HG03066 (cell line): ENCODE data around the gene MDGA2.
"Not testable (repeated sequence)": the region's sequence is repeated elsewhere in the genome, so short reads cannot be mapped to it uniquely, and the experiment has no call there.

Experiments used
- ATAC-seq: cut with Tn5 transposase; IDR thresholded peaks from one replicate; pipeline ENCODE4 v1.9.1; 2021; ENCODE audit warnings: low read depth; ENCODE audit not compliant: unreplicated experiment

MDGA2 gene

DNA sequence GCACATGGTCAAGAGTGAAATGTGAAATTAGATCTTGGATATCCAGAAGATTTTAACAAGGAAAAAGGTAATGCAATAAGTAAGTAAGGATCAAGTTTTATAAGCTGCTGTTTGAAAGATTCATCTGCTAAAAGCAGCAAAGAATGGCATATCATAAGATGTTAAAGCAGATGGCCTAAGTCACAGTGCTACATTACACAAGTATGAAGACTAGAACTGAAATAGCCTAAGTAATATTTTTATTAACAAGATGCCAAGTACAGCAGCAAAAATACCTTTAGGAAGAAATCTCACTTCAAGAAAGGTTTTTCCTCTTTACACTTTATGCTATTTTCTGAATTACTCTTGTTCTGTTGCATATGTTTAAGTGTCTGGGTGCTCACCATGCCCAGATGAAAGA, 414.1 kb downstream of the MDGA2 start:
- ATAC-seq: no peak

GRCh38 chr14:47259796-47260195, 415.6 kb downstream of the MDGA2 start:
- ATAC-seq: no peak

DNA sequence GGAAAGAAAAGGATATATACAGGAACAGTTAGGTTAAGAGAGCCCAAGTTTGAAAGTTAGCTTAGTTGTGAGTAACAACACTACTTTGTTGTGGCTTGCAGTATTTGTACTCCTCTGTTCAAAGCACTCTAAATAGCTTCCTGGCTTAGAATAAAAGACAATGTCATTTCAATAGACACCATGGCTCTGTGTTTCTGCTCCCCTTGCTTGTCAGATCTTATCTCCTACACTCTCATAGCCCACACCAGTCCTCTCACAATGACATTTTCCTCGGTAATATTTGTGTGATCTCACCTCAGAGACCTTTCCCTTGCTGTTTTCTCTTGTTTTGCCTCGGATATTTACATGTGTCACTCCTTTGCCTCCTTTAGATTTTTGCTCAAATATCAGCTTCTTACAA, 418.4 kb downstream of the MDGA2 start:
- ATAC-seq: no peak

- no peak for ATAC-seq
These were observed 422.6 kb downstream of the MDGA2 start for GRCh38 chr14:47252802-47253201.

DNA sequence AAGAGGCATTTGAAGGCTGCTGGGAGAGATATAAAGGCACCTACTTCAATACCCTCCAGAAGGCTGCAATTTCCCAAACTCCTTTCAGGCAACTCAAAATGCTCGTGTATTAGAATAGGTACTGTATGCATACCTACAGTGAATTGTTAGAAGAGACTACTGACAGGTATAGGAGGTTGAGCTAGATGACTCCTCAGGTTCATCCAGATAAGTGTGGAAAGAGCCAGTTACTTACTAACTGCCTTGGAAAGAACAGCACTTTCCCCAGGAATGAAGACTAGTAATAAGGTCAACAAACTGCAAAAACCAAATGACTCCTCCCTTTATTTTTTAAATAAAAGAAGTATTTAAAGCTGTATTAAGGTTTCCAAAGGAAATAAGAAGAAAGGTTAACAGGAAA, 429.0 kb downstream of the MDGA2 start:
- ATAC-seq: no peak

DNA sequence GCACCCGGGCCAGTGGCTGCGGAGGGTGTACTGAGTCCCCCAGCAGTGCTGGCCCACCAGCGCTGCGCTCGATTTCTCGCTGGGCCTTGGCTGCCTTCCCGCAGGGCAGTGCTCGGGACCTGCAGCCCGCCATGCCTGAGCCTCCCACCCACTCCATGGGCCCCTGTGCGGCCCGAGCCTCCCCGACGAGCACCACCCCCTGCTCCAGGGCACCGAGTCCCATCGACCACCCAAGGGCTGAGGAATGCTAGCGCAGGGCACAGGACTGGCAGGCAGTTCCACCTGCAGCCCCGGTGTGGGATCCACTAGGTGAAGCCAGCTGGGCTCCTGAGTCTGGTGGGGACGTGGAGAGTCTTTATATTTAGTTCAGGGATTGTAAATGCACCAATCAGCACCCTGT, 432.8 kb downstream of the MDGA2 start:
- ATAC-seq: not testable (repeated sequence)

DNA sequence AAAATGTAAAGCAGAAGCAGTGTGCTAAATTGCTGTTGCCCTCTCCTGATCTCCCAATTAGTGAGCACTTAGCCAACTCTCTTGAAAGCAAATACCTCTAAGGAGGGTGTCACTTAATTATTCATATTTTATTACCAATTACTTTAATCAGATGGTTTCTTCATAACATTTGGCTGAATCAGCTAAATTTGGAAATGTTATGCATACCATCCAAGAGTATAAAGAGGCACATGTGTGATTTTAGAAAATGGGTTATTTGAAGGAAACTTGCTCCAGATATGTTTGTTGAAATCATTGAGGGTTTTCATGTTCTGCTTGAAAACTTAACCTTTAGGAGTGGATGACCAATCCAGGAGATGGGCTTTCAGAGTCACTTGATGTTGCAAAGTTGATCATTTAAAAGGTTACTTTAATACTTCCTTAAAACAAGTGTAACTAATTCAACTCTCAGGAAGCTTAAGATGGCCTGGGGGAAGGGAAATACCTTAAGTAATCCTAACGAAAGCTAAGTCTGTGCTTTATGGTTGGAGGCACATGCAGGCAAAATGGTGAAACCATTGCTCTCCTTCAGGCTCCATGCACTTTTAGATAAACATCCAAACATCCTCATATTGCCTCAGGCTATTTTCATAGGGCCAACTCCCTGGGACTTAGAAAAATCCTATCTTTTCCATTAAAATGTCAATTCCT, 434.5 kb downstream of the MDGA2 start:
- no peak for ATAC-seq

- ATAC-seq: no peak
These were observed 439.8 kb downstream of the MDGA2 start for GRCh38 chr14:47235619-47236018.

GRCh38 chr14:47226877-47227520, 448.4 kb downstream of the MDGA2 start:
- ATAC-seq: no peak

GRCh38 chr14:47223656-47224055, 451.7 kb downstream of the MDGA2 start:
- no peak for ATAC-seq

DNA sequence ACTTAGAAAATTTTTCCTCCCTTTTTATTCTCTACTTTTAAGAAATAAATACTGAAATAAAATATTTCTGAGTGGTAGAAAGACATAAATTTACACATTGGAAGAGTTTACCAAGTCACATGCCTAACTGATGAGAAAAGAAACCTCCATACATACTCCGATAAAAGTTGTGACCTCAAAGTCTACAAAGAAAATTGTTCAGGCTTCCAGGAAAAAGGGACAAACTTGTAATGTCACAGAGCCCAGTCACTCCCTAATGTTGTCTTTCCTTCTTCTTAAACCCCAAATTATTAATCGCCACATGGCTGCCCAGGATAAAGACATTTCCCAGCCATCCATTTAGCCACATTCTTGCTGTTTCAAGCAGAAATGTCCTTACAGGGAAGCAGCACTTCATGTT, 455.3 kb downstream of the MDGA2 start:
- no peak for ATAC-seq

DNA sequence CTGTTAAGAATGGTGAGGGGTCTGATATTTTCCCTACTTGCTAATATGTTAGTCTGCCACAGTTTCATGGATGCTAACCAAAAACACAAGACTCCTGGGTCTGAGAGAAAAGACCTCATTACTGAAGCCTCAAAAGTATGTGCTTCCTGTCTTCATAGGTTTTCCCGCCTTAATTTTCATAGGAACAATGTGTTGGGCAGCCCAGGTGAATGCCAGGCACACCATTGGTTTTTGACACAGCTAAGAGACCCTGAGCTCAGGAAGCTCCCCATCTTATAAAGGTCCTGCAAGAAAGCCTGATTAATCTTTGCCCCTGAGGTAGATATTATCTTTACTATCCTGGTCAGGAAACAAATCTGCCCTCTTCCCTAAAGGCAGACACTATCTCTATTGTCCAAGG, 464.1 kb downstream of the MDGA2 start:
- no peak for ATAC-seq

DNA sequence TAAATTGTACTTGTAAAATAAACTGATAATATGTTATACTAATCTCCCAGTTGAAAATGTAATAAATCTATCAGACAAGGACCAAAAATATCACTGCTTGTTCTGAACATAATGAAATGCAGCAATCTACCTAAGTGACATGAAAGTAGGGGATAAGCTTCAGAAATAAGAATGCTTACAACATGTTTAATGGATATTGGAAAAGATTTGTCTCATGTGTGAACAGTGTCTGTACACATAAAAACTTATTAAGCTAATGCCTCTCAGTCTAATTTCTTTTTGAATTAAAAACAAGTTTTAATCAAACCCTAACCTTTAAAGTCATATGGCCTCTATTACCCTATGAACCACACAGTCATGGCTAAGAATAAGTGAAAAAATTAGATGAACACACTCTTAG, 465.3 kb downstream of the MDGA2 start:
- no peak for ATAC-seq

- no peak for ATAC-seq
These were observed 467.0 kb downstream of the MDGA2 start for GRCh38 chr14:47208434-47208833.

DNA sequence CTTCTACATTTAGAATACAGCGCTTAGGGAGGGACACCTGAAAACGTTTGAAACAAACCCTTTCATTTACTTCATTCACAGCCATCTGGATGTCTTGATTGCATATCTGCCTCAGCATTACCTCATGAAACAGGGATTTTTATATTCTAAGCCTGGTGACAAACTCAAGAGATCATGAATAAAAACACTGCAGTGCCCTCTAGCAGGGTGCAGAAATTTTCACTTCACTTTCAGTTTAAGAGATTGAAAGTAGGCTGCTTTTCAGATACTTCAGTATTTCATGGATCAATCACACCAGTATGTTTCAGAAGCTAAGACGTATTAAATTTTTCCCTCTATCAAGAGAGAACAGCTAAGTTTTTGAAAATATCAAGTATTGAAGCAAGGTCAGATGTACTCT, 467.8 kb downstream of the MDGA2 start:
- ATAC-seq: no peak

GRCh38 chr14:47200740-47201139, 474.7 kb downstream of the MDGA2 start:
- no peak for ATAC-seq

GRCh38 chr14:47195582-47195981, 479.8 kb downstream of the MDGA2 start:
- ATAC-seq: no peak

- ATAC-seq: no peak
These were observed 481.4 kb downstream of the MDGA2 start for GRCh38 chr14:47194055-47194454.

DNA sequence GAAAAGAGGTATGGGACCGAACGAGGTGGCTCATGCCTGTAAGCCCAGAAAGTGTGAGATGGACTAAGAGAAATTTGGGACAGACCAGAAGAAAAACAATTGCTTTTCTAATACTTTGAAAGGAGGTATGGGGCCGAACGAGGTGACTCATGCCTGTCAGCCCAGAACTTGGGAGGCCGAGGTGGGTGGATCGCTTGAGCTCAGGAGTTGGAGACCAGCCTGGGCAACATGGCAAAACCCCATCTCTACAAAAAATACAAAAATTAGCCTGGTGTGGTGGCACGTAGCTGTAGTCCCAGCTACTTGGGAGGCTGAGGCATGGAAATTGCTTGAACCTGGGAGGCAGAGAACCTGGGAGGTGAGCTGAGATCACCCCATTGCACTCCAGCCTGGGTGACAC, 483.2 kb downstream of the MDGA2 start:
- ATAC-seq: not testable (repeated sequence)

DNA sequence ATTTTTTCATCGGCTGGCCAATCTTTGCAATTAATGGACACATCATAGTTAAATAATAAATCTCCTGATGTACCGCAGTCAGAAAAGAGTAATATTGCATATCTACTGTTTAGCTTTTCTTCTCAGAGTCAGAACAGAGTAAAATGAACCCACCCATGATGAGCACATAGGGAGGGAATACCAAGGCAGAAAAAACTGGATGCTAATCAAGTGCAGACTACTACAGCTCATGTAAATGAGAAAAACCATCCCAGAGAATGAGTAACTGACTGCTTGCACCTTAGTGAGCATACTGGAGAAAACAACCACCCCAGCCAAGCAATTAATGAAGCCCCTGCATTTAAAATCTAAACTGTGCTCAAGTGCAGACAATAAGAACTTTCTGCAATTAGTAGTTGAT, 483.7 kb downstream of the MDGA2 start:
- no peak for ATAC-seq

DNA sequence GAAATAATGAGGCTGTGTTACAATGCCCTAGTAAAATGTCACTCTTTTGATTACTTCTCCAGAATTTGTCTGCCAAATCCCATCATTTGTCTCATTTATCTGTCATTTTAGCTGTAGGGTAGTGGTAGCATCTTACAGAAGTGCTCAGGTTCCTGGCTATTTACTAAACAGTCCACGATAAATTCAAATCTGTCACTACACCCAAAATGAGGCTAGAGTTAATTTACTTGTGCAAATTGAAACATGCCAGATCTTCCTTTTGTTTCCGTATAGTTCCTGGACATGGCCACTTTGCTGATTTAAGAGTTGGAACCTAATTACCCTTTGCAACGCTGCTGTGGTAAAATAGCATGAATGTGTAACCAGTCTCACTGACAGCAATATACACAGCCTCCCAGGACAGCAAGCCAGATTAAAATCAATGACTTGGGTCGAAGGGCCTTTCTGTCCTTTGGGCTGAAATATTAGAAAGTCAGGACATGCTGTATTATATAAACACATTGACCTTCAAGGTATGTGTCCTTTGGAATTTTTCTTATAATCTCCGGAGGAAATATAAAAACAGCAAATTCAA, 485.4 kb downstream of the MDGA2 start:
- ATAC-seq: no peak

DNA sequence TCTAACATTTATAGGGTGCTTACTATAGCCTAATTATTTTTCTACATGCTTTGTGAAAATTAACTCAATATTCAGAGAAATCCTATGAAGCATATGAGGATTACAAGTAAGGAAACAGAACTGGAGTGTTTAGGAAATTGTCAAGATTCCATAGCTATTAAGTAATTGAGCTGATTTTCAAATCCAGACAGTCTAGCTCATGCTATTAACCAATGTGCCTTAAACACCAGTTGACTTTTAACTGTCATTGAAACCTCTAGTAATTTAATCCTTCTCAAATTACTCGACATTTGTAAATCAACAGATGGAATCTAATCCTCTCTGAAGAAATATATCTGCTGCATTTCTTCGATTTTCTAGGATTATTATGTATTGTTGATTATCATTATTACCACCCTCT, 488.9 kb downstream of the MDGA2 start:
- no peak for ATAC-seq
